Endothelial cell of umbilical vein (primary cell): ENCODE measurements around the gene ERCC6L.
A peak's percentile ranks its signal among the peaks of the same experiment; 100 is the strongest.

Source experiments
- CTCF ChIP-seq, 2 donors: IDR thresholded peaks; 1 replicate in 1 of 2; 2 replicates in 1 of 2; pipeline ENCODE4 v1.5.1; 2011; ENCODE audit warnings: low read length in 2 of 2, mild to moderate bottlenecking in 2 of 2, moderate library complexity in 2 of 2, control low read depth in 1 of 2, inconsistent platforms in 1 of 2, low read depth in 1 of 2; ENCODE audit not compliant: insufficient read depth in 1 of 2; ENCODE audit errors: extremely low read depth in 1 of 2
- EZH2 ChIP-seq: IDR thresholded peaks from 2 replicates; pipeline ENCODE4 v1.6.1; 2012; ENCODE audit warnings: borderline replicate concordance, low read depth, mild to moderate bottlenecking, moderate library complexity, low read length, inconsistent platforms; ENCODE audit not compliant: severe bottlenecking
- FOS ChIP-seq: IDR thresholded peaks from 2 replicates; pipeline ENCODE4 v1.6.1; 2011; ENCODE audit warnings: mild to moderate bottlenecking, low read length, moderate library complexity, borderline replicate concordance; ENCODE audit not compliant: insufficient read depth
- JUN ChIP-seq: IDR thresholded peaks from 2 replicates; pipeline ENCODE4 v1.6.1; 2011; ENCODE audit warnings: borderline replicate concordance, low read depth; ENCODE audit not compliant: insufficient read length, insufficient read depth
- POLR2A ChIP-seq: IDR thresholded peaks from 2 replicates; pipeline ENCODE4 v1.6.1; 2012; ENCODE audit warnings: low read depth, mild to moderate bottlenecking, control low read depth, low read length
- POLR2AphosphoS5 ChIP-seq: IDR thresholded peaks from 2 replicates; pipeline ENCODE4 v1.6.1; 2012; ENCODE audit warnings: low read depth, mild to moderate bottlenecking, control low read depth, low read length, moderate library complexity; ENCODE audit not compliant: insufficient read depth

- no peak for TF ChIP-seq CTCF (IDR thresholded peaks at IDR 0.05; ENCODE audit: extremely low read depth in 1 of 2, insufficient read depth in 1 of 2, low read depth in 1 of 2, low read length in 2 of 2)
- peak; percentile 13 for TF ChIP-seq JUN
- TF ChIP-seq POLR2A, result no peak
- TF ChIP-seq POLR2AphosphoS5, result no peak
- TF ChIP-seq FOS, result peak; percentile 70
- no peak for TF ChIP-seq EZH2
Observed at GRCh38 chrX:72243472-72243871, 4.6 kb upstream of the ERCC6L start.
